K562 (cell line): Measurements from ENCODE around the gene TPRG1L. TPM values are rescaled to one million over a fixed set of nuclear protein-coding genes. Genes with fewer than 3 reads are reported as not detected.
A peak's percentile ranks its signal among the peaks of the same experiment; 100 is the strongest.

ENCODE experiments used
- ATAC-seq: fragments of 200-7000 bp; cut with Tn5 transposase; 3 replicates; pipeline ENCODE4 v1.9.1; 2020; ENCODE audit warnings: moderate library complexity
- BruUV-seq: library from RNA; stranded (reverse); fragments of 400-500 nt; replicated peaks from 2 replicates; lab custom pipeline; 2021; lab: Mats Ljungman, UMichigan
- CTCF ChIA-PET: fragments of 300-600 bp; formaldehyde crosslinking; extraction: SDS; loops from one replicate; lab custom pipeline; 2021; ENCODE audit warnings: low intra/inter-chr PET ratio; lab: Yijun Ruan, JAX
- POLR2A ChIA-PET: fragments of 300-600, 350-650 bp; sonication (Branson Sonifier 250); formaldehyde crosslinking; extraction: SDS; loops from one replicate; lab custom pipeline; 2021; ENCODE audit warnings: antibody characterized with exemption, inconsistent platforms; lab: Yijun Ruan, JAX
- DNase-seq, 4 experiments: peaks; one replicate each; pipeline versions ENCODE4 v3.0.0 to v3.0.0-alpha.2; 2011 to 2018; ENCODE audit warnings: low spot score in 3 of 4, mixed read lengths in 3 of 4; ENCODE audit errors: extremely low read depth in 1 of 4
- FAIRE-seq: peaks from 2 replicates; lab custom pipeline; 2011; peaks lifted over from hg19 to GRCh38; lab: Jason Lieb, UNC
- H2AFZ ChIP-seq: 2 replicates; pipeline ENCODE4 v1.6.0; 2011; ENCODE audit warnings: low read depth, low read length, control low read depth, inconsistent platforms
- H3K27ac ChIP-seq: fragments of 200-600 bp; 3 replicates; pipeline ENCODE4 v1.8.0; 2011; ENCODE audit warnings: low read depth, mild to moderate bottlenecking, control low read depth, inconsistent platforms, low read length, moderate library complexity, mixed read lengths; ENCODE audit errors: extremely low read depth
- H3K27me3 ChIP-seq, 2 experiments: fragments of 300-600 bp in 1 of 2; 2 replicates in 1 of 2; 3 replicates in 1 of 2; pipeline versions ENCODE4 v1.6.0 to v1.8.0; 2011; ENCODE audit warnings: inconsistent platforms in 2 of 2, low read length in 2 of 2, mild to moderate bottlenecking in 1 of 2, mixed read lengths in 1 of 2, moderate library complexity in 1 of 2; ENCODE audit not compliant: control insufficient read depth in 2 of 2, insufficient read depth in 2 of 2
- H3K36me3 ChIP-seq: fragments of 300-600 bp; 3 replicates; pipeline ENCODE4 v1.8.0; 2011; ENCODE audit warnings: mild to moderate bottlenecking, low read length, inconsistent platforms; ENCODE audit not compliant: control insufficient read depth, insufficient read depth
- H3K4me1 ChIP-seq, 2 experiments: fragments of 200-600 bp in 1 of 2; replicated peaks in 1 of 2; 2 replicates in 1 of 2; 3 replicates in 1 of 2; pipeline versions ENCODE4 v1.5.1 to v1.8.0; 2011; ENCODE audit warnings: inconsistent platforms in 2 of 2, low read length in 2 of 2, mild to moderate bottlenecking in 1 of 2, mixed read lengths in 1 of 2, moderate library complexity in 1 of 2; ENCODE audit not compliant: control insufficient read depth in 2 of 2, insufficient read depth in 2 of 2
- H3K4me2 ChIP-seq: 2 replicates; pipeline ENCODE4 v1.6.1; 2011; ENCODE audit warnings: low read length, control low read depth, inconsistent platforms, mixed read lengths; ENCODE audit not compliant: insufficient read depth
- H3K4me3 ChIP-seq: fragments of 200-600 bp; sonication (generic), shearing (Covaris generic); 2 replicates; pipeline ENCODE4 v1.5.1; 2016; ENCODE audit warnings: control low read depth, inconsistent platforms
- H3K79me2 ChIP-seq: fragments of 200-600 bp; 3 replicates; pipeline ENCODE4 v1.8.0; 2011; ENCODE audit warnings: low read length, inconsistent platforms; ENCODE audit not compliant: control insufficient read depth, insufficient read depth
- H3K9ac ChIP-seq, 2 experiments: 2 replicates each; pipeline versions ENCODE4 v1.6.0 to v1.6.1; 2011; ENCODE audit warnings: low read depth in 2 of 2, low read length in 2 of 2, control low read depth in 1 of 2, inconsistent platforms in 1 of 2, mild to moderate bottlenecking in 1 of 2, mixed read lengths in 1 of 2; ENCODE audit not compliant: insufficient read depth in 1 of 2
- H3K9me1 ChIP-seq: one replicate; pipeline ENCODE4 v1.6.0; 2011; ENCODE audit warnings: inconsistent platforms, mild to moderate bottlenecking, low read length, moderate library complexity; ENCODE audit not compliant: control insufficient read depth, insufficient read depth
- H3K9me3 ChIP-seq: replicated peaks from 2 replicates; pipeline ENCODE4 v1.5.1; 2011; ENCODE audit warnings: low read depth, low read length, inconsistent platforms; ENCODE audit not compliant: control insufficient read depth, insufficient read depth
- H4K20me1 ChIP-seq: replicated peaks from 2 replicates; pipeline ENCODE4 v1.6.1; 2011; ENCODE audit warnings: low read length, inconsistent platforms, mixed read lengths; ENCODE audit not compliant: control insufficient read depth, insufficient read depth
- NCOA2 ChIP-seq, 2 experiments: fragments of 450-650 bp; IDR thresholded peaks; 2 replicates each; pipeline ENCODE4 v1.6.1; 2018; ENCODE audit warnings: mild to moderate bottlenecking in 2 of 2, moderate library complexity in 1 of 2; ENCODE audit not compliant: partially characterized antibody in 2 of 2
- SLC30A9 ChIP-seq: fragments of 250-450 bp; sonication (Bioruptor Pico); IDR thresholded peaks from 2 replicates; pipeline ENCODE4 v1.8.0; 2022; ENCODE audit warnings: mild to moderate bottlenecking, moderate library complexity
- ZNF263 ChIP-seq: sonication (generic); formaldehyde crosslinking; IDR thresholded peaks from 2 replicates; pipeline ENCODE4 v1.8.0; 2022; ENCODE audit warnings: mild to moderate bottlenecking, missing genetic modification reagents, borderline replicate concordance
- WGBS: fragments of 100-300 bp; shearing (Covaris generic); methylation state at CpG from one replicate; pipeline ENCODE4 v1.1.6; 2016; ENCODE audit warnings: low coverage, mixed read lengths; ENCODE audit not compliant: insufficient coverage; ENCODE audit errors: missing lambda C conversion rate; 5-methylcytosine and 5-hydroxymethylcytosine counted together
- in situ Hi-C: fragments of 300-500 bp; cut with MboI; formaldehyde crosslinking; loops from 4 replicates; pipeline ENCODE4 v1.15.0; 2018; ENCODE audit warnings: inconsistent platforms, mixed read lengths
- intact Hi-C: fragments of 100-400 bp; cut with micrococcal nuclease; formaldehyde crosslinking; loops from 2 replicates; pipeline ENCODE4 v1.14.2; 2022
- polyA plus RNA-seq, 8 experiments: library from polyadenylated mRNA; depleted of rRNA in 4 of 8; stranded (reverse) in 5 of 8; unstranded in 3 of 8; fragments of >200 nt; fragmentation: Nextera tagmentation in 2 of 8; fragmentation: Illumina TruSeq in 1 of 8; extraction: Ambion mirVana in 2 of 8; extraction: Trizol in 1 of 8; gene quantifications; 2 replicates each; pipeline versions ENCODE4 v1.2.1 to v1.2.3, GENCODE V29; 2011 to 2014; ENCODE audit warnings: inconsistent platforms in 1 of 8, missing spikeins in 1 of 8
- total RNA-seq, 7 experiments: library from RNA; depleted of rRNA in 6 of 7; stranded (reverse); fragments of >200 nt in 6 of 7; fragmentation: Illumina TruSeq in 2 of 7; extraction: Trizol in 2 of 7; gene quantifications; 2 replicates each; pipeline versions ENCODE4 v1.2.1 to v1.2.3, GENCODE V29; 2011 to 2021; ENCODE audit warnings: low replicate concordance in 1 of 7
- TF ChIP-seq, protein P1 (sequence below), 2 experiments: IDR thresholded peaks; 2 replicates each; pipeline ENCODE4 v1.6.1; 2012; ENCODE audit warnings: improper control_type of control experiment in 2 of 2, low read depth in 2 of 2, low read length in 2 of 2, borderline replicate concordance in 1 of 2

Gene TPRG1L
- total and polyA plus RNA-seq, 9 of the 15 experiments (the other 6 are each of a cell fraction or from before 2014, with no cell fraction given) = 1.6 to 11.0 (median 6.2) TPM

- TF ChIP-seq NCOA2 (IDR thresholded peaks at IDR 0.05; ENCODE audit: partially characterized antibody in 2 of 2) = no peak
- 0 out of 2 replicates have a peak, but pooled peaks have one; percentile 26 for TF ChIP-seq ZNF263 (CRISPR knock-in tag)
- CTCF ChIA-PET = no interaction called here
- Histone ChIP-seq H4K20me1 (peaks cover 17% of the 10 kb centered on the region), H3K9ac (no peak overlapping the region), H3K9me3 (no peaks in the 10 kb centered on the region), H3K79me2 (no peaks in the 10 kb centered on the region), H3K9me1 (no peaks in the 10 kb centered on the region), H2AFZ (no peak overlapping the region), H3K4me3 (no peak overlapping the region), H3K27me3 (peaks cover 12 to 71% of the 10 kb centered on the region in 2 experiments; a peak in 3 of 5 replicates), H3K4me2 (no peak overlapping the region), H3K27ac (no peak overlapping the region), H3K36me3 (no peaks in the 10 kb centered on the region), H3K4me1 (peaks cover 4 to 23% of the 10 kb centered on the region in 2 experiments; a peak in 3 of 5 replicates)
- POLR2A ChIA-PET = interaction anchor here (1.1 kb wide), 1 partner anchor 19 kb away, joined by 3 read pairs; no protein-coding TSS in a partner anchor
- ATAC-seq (no peak), FAIRE-seq (no peak), DNase-seq (no peak)
- intact Hi-C loops = no loop called here
- in situ Hi-C loops = no loop called here
- WGBS = 15% methylated on average over 21 of the region's 24 CpGs
- no TSS peak for BruUV-seq
Observed at GRCh38 chr1:3609769-3610526, 14.9 kb upstream of the TPRG1L start.

DNA sequence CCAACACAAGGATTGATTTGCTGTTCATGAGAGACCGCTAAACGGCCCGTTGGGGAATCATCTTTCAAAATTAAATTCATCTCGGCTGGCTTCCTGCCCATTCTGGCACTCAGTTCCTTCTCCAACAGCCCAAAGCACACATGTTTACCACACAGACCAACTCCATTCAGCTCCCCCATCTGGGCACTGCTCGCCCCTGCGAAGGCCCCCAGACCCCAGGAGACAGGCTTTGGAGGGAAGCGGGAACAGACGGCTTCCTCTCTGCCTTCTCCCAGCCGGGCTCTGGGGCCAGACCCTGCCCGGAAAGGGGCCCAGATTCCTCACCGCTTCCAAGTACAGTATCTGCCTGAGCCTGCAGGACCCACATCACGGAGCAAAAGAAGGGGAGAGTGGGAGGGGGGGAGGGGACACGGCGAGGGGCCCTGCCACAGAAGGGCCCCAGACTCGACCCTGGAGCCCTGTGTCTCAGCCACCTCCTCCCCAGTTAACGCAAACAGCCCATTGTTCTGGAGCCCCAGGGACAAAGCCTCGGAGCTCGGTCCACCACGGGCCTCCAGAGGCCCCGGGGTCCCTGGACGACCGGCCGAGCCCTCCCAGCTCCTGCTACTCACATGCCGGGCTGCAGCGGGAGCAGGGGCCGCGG, 14.2 kb upstream of the TPRG1L start:
- in situ Hi-C loops (no loop called here), intact Hi-C loops (no loop called here)
- no peak for ATAC-seq
- H3K27me3 ChIP-seq = peaks cover 15 to 77% of the 10 kb centered on the region in 2 experiments; a peak in 4 of 5 replicates
- H3K4me1 ChIP-seq = peaks cover 4 to 23% of the 10 kb centered on the region in 2 experiments; a peak in 3 of 5 replicates
- no peaks in the 10 kb centered on the region for H3K36me3 ChIP-seq
- no TSS peak for BruUV-seq
- ChIA-PET POLR2A (no interaction called here), CTCF (no interaction called here)
- no peak overlapping the region for H3K4me3 ChIP-seq
- H2AFZ ChIP-seq = no peak overlapping the region
- no peaks in the 10 kb centered on the region for H3K9me1 ChIP-seq
- no peak for FAIRE-seq
- H3K4me2 ChIP-seq = no peak overlapping the region
- TF ChIP-seq, protein P1, sequence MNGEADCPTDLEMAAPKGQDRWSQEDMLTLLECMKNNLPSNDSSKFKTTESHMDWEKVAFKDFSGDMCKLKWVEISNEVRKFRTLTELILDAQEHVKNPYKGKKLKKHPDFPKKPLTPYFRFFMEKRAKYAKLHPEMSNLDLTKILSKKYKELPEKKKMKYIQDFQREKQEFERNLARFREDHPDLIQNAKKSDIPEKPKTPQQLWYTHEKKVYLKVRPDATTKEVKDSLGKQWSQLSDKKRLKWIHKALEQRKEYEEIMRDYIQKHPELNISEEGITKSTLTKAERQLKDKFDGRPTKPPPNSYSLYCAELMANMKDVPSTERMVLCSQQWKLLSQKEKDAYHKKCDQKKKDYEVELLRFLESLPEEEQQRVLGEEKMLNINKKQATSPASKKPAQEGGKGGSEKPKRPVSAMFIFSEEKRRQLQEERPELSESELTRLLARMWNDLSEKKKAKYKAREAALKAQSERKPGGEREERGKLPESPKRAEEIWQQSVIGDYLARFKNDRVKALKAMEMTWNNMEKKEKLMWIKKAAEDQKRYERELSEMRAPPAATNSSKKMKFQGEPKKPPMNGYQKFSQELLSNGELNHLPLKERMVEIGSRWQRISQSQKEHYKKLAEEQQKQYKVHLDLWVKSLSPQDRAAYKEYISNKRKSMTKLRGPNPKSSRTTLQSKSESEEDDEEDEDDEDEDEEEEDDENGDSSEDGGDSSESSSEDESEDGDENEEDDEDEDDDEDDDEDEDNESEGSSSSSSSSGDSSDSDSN (IDR thresholded peaks at IDR 0.05; ENCODE audit: borderline replicate concordance in 1 of 2, low read depth in 2 of 2, low read length in 2 of 2) = 0 out of 4 replicates have a peak, but pooled peaks of 1 of the 2 experiments have one; percentile 10
- no peak for TF ChIP-seq SLC30A9 (CRISPR knock-in tag)
- no peak overlapping the region for H3K9ac ChIP-seq
- WGBS = 15% methylated on average over 23 of the region's 27 CpGs
- H4K20me1 ChIP-seq = peaks cover 21% of the 10 kb centered on the region
- no peak overlapping the region for H3K27ac ChIP-seq
- no peaks in the 10 kb centered on the region for H3K79me2 ChIP-seq
- DNase-seq = no peak
- H3K9me3 ChIP-seq = no peaks in the 10 kb centered on the region
